Measurements from ENCODE around the gene PPT2.

The PPT2 gene

DNA sequence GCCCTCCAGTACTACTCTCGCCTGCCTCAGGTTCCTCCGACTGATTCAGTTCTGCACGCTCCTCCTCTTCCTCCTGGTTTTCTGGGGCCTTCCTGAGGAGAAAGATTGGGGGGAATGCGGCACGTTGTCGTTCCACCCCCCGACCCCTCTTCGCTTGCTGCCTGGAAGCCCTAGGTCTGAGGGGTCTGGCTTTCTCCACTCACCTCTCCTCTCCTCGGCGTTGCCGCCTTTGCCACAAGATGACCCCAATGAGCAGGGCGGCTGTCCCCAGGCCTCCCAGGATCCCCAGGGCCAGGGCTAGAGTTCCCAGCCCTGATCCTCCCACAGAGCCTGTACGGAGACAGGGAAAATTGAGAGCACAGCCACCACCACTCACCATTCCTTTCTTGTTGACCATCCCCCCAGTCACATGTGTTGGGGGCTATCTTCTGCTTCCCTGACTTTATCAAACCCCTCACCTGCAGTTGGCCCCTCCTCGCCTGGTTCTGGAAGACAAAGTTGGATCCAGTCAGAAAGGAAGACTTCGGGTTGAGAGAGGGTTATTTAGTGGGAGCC, 27.3 kb downstream of the PPT2 start:
- TF ChIP-seq POLR2AphosphoS5 (IDR thresholded peaks at IDR 0.05; ENCODE audit: low read depth, low read length): no peak
- TF ChIP-seq FOXP2 (optimal IDR thresholded peaks at IDR 0.05; ENCODE audit: borderline replicate concordance, extremely low read depth, extremely low read length, insufficient read depth): no peak
- no peak for TF ChIP-seq SIN3A (IDR thresholded peaks at IDR 0.05; ENCODE audit: borderline replicate concordance, insufficient read depth, low read length)
- TF ChIP-seq TAF1 (IDR thresholded peaks at IDR 0.05; ENCODE audit: borderline replicate concordance, insufficient read depth, low read length): no peak
- TF ChIP-seq, protein P1, sequence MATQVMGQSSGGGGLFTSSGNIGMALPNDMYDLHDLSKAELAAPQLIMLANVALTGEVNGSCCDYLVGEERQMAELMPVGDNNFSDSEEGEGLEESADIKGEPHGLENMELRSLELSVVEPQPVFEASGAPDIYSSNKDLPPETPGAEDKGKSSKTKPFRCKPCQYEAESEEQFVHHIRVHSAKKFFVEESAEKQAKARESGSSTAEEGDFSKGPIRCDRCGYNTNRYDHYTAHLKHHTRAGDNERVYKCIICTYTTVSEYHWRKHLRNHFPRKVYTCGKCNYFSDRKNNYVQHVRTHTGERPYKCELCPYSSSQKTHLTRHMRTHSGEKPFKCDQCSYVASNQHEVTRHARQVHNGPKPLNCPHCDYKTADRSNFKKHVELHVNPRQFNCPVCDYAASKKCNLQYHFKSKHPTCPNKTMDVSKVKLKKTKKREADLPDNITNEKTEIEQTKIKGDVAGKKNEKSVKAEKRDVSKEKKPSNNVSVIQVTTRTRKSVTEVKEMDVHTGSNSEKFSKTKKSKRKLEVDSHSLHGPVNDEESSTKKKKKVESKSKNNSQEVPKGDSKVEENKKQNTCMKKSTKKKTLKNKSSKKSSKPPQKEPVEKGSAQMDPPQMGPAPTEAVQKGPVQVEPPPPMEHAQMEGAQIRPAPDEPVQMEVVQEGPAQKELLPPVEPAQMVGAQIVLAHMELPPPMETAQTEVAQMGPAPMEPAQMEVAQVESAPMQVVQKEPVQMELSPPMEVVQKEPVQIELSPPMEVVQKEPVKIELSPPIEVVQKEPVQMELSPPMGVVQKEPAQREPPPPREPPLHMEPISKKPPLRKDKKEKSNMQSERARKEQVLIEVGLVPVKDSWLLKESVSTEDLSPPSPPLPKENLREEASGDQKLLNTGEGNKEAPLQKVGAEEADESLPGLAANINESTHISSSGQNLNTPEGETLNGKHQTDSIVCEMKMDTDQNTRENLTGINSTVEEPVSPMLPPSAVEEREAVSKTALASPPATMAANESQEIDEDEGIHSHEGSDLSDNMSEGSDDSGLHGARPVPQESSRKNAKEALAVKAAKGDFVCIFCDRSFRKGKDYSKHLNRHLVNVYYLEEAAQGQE (IDR thresholded peaks at IDR 0.05; ENCODE audit: insufficient read depth in 1 of 2, low read depth in 2 of 2, low read length in 2 of 2): no peak

DNA sequence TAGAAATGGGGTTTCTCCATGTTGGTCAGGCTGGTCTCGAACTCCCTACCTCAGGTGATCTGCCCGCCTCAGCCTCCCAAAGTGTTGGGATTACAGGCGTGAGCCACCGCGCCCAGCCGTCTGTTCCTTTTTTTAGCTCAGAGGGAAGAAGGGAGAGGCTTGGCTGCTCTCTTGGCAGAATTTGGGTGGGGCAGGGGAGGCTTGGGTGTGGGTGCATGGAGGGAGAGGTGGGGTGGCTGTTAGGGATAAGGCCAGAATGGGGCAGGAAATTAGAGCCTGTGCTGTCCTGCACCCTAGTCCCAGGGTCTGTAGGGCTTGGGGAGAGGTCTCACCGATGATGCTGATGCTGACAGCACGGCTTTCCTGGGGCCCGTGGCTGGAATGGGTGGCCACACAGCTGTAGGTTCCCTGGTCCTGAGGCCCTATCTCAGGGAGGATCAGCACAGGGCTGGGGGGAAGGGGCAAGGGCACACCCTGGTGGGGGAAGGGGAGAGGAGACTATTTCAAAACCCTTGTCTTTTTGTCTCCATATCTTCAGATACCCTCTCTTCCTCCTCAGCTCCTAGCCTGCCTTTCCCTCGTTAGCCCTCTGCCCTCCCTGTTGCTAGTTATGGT, 28.1 kb downstream of the PPT2 start:
- TF ChIP-seq POLR2AphosphoS5 (IDR thresholded peaks at IDR 0.05; ENCODE audit: low read depth, low read length): no peak
- TF ChIP-seq FOXP2 (optimal IDR thresholded peaks at IDR 0.05; ENCODE audit: borderline replicate concordance, extremely low read depth, extremely low read length, insufficient read depth): no peak
- TF ChIP-seq, protein P1 (IDR thresholded peaks at IDR 0.05; ENCODE audit: insufficient read depth in 1 of 2, low read depth in 2 of 2, low read length in 2 of 2): no peak
- TF ChIP-seq TAF1 (IDR thresholded peaks at IDR 0.05; ENCODE audit: borderline replicate concordance, insufficient read depth, low read length): no peak
- TF ChIP-seq SIN3A (IDR thresholded peaks at IDR 0.05; ENCODE audit: borderline replicate concordance, insufficient read depth, low read length): no peak

DNA sequence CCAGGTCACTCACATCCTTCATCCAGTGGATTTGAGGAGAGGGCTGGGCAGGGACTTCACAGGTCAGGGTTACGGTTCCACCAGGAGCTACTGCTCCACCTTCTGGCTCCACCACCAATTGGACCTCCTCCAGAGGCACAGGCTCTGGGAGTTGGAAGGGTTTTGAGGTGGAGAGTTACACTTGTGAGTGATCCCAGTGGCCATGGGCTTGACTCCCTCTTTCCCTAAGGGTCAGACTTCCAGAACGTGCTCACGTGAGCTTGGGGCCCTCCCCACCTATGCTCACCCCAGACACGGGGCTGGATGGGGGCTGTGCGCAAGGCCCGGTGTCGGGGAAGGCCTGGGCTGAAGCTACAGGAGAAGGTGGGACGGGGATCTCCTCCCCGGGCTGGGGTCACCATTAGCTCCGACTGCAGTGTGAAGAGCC, 28.6 kb downstream of the PPT2 start:
- TF ChIP-seq POLR2AphosphoS5 (IDR thresholded peaks at IDR 0.05; ENCODE audit: low read depth, low read length) (no peak), FOXP2 (optimal IDR thresholded peaks at IDR 0.05; ENCODE audit: borderline replicate concordance, extremely low read depth, extremely low read length, insufficient read depth) (no peak), TAF1 (IDR thresholded peaks at IDR 0.05; ENCODE audit: borderline replicate concordance, insufficient read depth, low read length) (no peak), SIN3A (IDR thresholded peaks at IDR 0.05; ENCODE audit: borderline replicate concordance, insufficient read depth, low read length) (no peak)
- TF ChIP-seq, protein P1 (IDR thresholded peaks at IDR 0.05; ENCODE audit: insufficient read depth in 1 of 2, low read depth in 2 of 2, low read length in 2 of 2): no peak

DNA sequence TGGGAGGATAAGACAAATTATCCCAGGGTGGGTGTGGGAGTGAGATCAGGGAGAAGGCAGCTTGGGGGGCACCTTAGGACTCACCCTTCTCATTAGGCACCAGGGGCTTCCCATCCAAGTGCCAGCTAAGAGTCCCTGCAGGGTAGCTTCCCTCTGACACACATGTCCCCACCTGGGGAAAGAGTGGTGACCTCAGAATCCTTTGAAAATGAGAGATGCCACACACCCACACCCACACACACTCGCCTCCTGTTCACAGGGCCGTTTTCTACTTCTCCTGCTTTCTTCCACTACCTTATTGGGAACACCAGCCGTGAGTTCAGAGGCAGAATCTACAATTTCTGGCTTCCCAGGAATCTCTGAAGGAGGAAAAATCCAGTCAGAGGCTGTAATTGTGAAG, 29.1 kb downstream of the PPT2 start:
- no peak for TF ChIP-seq SIN3A (IDR thresholded peaks at IDR 0.05; ENCODE audit: borderline replicate concordance, insufficient read depth, low read length)
- no peak for TF ChIP-seq TAF1 (IDR thresholded peaks at IDR 0.05; ENCODE audit: borderline replicate concordance, insufficient read depth, low read length)
- TF ChIP-seq, protein P1 (IDR thresholded peaks at IDR 0.05; ENCODE audit: insufficient read depth in 1 of 2, low read depth in 2 of 2, low read length in 2 of 2): no peak
- no peak for TF ChIP-seq POLR2AphosphoS5 (IDR thresholded peaks at IDR 0.05; ENCODE audit: low read depth, low read length)
- no peak for TF ChIP-seq FOXP2 (optimal IDR thresholded peaks at IDR 0.05; ENCODE audit: borderline replicate concordance, extremely low read depth, extremely low read length, insufficient read depth)

All from PFSK-1 (cell line).